SJCRH30 (cell line): ENCODE data around the gene ARPP19. TPM values are rescaled to one million over a fixed set of nuclear protein-coding genes. Genes with fewer than 3 reads are reported as not detected.
"Not testable (repeated sequence)": the region's sequence is repeated elsewhere in the genome, so short reads cannot be mapped to it uniquely, and the experiment has no call there.

Source experiments
- DNase-seq, 2 experiments: peaks; one replicate each; pipeline ENCODE4 v3.0.0-alpha.2; 2015 to 2020
- H3K27ac ChIP-seq: fragments of 250-450 bp; sonication (Bioruptor Pico); 2 replicates; pipeline ENCODE4 v1.5.1; 2020; ENCODE audit warnings: mild to moderate bottlenecking, moderate library complexity
- H3K27me3 ChIP-seq: fragments of 250-450 bp; sonication (Bioruptor Pico); 2 replicates; pipeline ENCODE4 v1.5.1; 2020; ENCODE audit warnings: mild to moderate bottlenecking, moderate library complexity
- H3K36me3 ChIP-seq: fragments of 250-450 bp; sonication (Bioruptor Pico); 2 replicates; pipeline ENCODE4 v1.5.1; 2020; ENCODE audit warnings: mild to moderate bottlenecking, moderate library complexity
- H3K4me1 ChIP-seq: fragments of 250-450 bp; sonication (Bioruptor Pico); 2 replicates; pipeline ENCODE4 v1.5.1; 2020; ENCODE audit warnings: mild to moderate bottlenecking, moderate library complexity
- H3K4me3 ChIP-seq: fragments of 250-450 bp; sonication (Bioruptor Pico); 2 replicates; pipeline ENCODE4 v1.5.1; 2020; ENCODE audit warnings: mild to moderate bottlenecking, moderate library complexity
- H3K9me3 ChIP-seq: fragments of 250-450 bp; sonication (Bioruptor Pico); replicated peaks from 2 replicates; pipeline ENCODE4 v1.5.1; 2020; ENCODE audit warnings: mild to moderate bottlenecking, moderate library complexity
- total RNA-seq: library from RNA; depleted of rRNA; stranded (reverse); fragments of >200 nt; shearing (Covaris generic); gene quantifications from 2 replicates; pipeline ENCODE4 v1.2.3, GENCODE V29; 2014

ARPP19 gene
- total RNA-seq, 1 experiment from 2014 or later = 96.1 TPM

- no peaks in the 10 kb centered on the region for H3K9me3 ChIP-seq
- no peaks in the 10 kb centered on the region for H3K27me3 ChIP-seq
- DNase-seq = no peak
- peaks cover 42% of the 10 kb centered on the region for H3K36me3 ChIP-seq
- H3K27ac ChIP-seq = no peak overlapping the region
- H3K4me3 ChIP-seq = no peak overlapping the region
- no peaks in the 10 kb centered on the region for H3K4me1 ChIP-seq
Measured at GRCh38 chr15:52559575-52559974, 9.3 kb downstream of the ARPP19 start.

DNA sequence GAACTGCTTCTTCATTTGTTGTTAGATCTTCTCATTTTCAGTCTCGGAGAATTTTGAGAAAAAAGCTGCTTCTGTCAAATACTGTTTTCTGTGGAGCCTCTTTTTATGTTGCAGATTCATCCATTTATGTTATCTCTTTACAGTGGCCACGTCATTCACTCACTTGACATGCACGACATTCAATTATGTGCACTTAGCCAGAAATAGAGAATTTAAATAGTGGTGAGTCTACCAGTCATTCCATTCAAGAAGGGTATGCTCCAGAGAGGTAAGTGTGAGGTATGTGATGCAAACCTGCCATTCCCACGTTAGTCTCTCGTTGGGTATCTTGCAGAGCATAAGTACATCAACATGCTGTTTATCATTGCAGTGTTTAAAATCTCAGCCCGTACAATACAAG, 9.8 kb downstream of the ARPP19 start:
- peaks cover 44% of the 10 kb centered on the region for H3K36me3 ChIP-seq
- H3K27ac ChIP-seq = no peak overlapping the region
- H3K9me3 ChIP-seq = no peaks in the 10 kb centered on the region
- H3K27me3 ChIP-seq = no peaks in the 10 kb centered on the region
- no peak overlapping the region for H3K4me3 ChIP-seq
- no peaks in the 10 kb centered on the region for H3K4me1 ChIP-seq
- DNase-seq = no peak

DNA sequence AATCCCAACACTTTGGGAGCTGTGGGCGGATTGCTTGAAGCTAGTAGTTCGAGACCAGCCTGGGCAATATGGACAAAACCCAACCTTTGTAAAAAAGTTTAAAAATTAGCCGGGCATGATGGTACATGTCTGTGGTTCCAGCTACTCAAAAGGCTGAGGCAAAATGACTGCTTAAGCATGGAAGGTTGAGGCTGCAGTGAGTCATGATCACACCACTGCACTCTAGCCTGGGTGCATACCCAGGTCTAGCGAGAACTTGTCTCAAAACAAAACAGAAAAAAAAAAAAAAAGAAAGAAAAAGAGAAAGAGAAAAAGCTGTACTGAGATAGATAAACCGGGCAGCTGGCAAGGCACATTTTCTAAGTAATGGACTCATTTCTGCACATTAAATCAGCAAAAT, 10.6 kb downstream of the ARPP19 start:
- no peak for DNase-seq
- Histone ChIP-seq H3K36me3 (peaks cover 44% of the 10 kb centered on the region), H3K4me1 (no peaks in the 10 kb centered on the region), H3K27ac (no peak overlapping the region), H3K27me3 (no peaks in the 10 kb centered on the region), H3K9me3 (no peaks in the 10 kb centered on the region), H3K4me3 (no peak overlapping the region)

GRCh38 chr15:52557274-52557641, 11.6 kb downstream of the ARPP19 start:
- H3K27me3 ChIP-seq = no peaks in the 10 kb centered on the region
- H3K9me3 ChIP-seq = no peaks in the 10 kb centered on the region
- H3K4me1 ChIP-seq = no peaks in the 10 kb centered on the region
- DNase-seq = no peak
- peaks cover 44% of the 10 kb centered on the region for H3K36me3 ChIP-seq
- H3K4me3 ChIP-seq = no peak overlapping the region
- H3K27ac ChIP-seq = no peak overlapping the region

- no peaks in the 10 kb centered on the region for H3K4me1 ChIP-seq
- H3K9me3 ChIP-seq = no peaks in the 10 kb centered on the region
- peaks cover 49% of the 10 kb centered on the region for H3K36me3 ChIP-seq
- H3K27ac ChIP-seq = no peak overlapping the region
- DNase-seq = no peak
- H3K27me3 ChIP-seq = no peaks in the 10 kb centered on the region
- no peak overlapping the region for H3K4me3 ChIP-seq
Measured at GRCh38 chr15:52556524-52557273, 12.1 kb downstream of the ARPP19 start.

DNA sequence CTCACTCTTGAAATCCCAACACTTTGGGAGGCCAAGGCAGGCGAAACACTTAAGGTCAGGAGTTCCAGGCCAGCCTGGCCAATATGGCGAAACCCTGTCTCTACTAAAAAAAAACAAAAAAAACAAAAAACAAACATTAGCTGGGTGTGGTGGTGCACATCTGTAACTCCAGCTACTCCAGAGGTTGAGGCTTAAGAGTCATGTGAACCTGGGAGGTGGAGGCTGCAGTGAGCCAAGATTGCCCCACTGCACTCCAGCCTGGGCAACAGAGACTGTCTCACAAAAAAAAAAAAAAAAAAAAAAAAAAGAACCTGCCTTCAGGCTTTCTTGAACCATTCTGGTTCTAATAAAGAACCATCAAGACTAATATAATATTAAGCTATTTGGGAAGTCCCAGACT, 16.5 kb downstream of the ARPP19 start:
- H3K4me1 ChIP-seq = no peaks in the 10 kb centered on the region
- H3K27me3 ChIP-seq = no peaks in the 10 kb centered on the region
- peaks cover 62% of the 10 kb centered on the region for H3K36me3 ChIP-seq
- H3K27ac ChIP-seq = no peak overlapping the region
- no peaks in the 10 kb centered on the region for H3K9me3 ChIP-seq
- DNase-seq = no peak
- no peak overlapping the region for H3K4me3 ChIP-seq

GRCh38 chr15:52551762-52552161, 17.1 kb downstream of the ARPP19 start:
- H3K9me3 ChIP-seq = no peaks in the 10 kb centered on the region
- no peaks in the 10 kb centered on the region for H3K27me3 ChIP-seq
- no peak overlapping the region for H3K4me3 ChIP-seq
- no peak for DNase-seq
- peaks cover 61% of the 10 kb centered on the region for H3K36me3 ChIP-seq
- no peak overlapping the region for H3K27ac ChIP-seq
- no peaks in the 10 kb centered on the region for H3K4me1 ChIP-seq

GRCh38 chr15:52551186-52551585, 17.6 kb downstream of the ARPP19 start:
- H3K9me3 ChIP-seq, H3K4me3 ChIP-seq, H3K27me3 ChIP-seq, H3K4me1 ChIP-seq, DNase-seq, H3K27ac ChIP-seq: not testable (repeated sequence)
- peaks cover 61% of the 10 kb centered on the region for H3K36me3 ChIP-seq

DNA sequence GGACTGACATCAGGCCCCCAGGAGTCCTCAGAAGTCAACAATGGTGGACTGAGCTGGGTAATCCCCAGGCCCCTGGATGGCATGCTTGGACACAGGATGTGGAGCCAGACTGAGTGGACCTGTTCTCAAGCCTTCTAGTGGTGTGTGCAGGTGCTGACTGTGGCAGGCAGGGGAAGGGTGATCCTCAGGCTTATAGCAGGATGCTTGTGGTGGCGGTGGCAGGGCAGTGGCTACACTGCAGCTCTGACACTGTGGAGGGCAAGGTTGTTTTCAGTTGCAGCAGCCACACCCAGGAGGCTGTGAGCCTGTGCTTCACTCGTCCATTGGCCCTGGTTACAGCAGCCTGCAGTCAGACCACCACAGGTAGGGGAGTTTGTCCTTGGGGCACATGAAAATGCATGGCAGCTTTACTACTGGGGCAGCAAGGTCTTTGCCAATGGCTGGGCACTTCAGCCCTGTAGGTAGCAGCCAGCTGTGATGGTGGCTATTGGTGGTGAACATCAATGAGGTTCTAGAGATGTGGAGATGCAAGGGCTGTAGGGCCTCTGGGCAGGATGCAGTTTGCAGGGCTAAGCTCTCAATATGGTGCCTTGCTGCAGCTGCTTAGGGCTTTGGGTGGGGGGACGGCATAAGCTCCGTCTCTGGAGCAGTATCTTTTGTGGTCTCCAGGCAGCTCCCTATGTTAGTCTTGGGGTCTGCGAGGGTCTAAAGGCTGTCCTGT, 22.6 kb downstream of the ARPP19 start:
- Histone ChIP-seq H3K4me3 (no peak overlapping the region), H3K27me3 (no peaks in the 10 kb centered on the region), H3K4me1 (no peaks in the 10 kb centered on the region; the same call in 1 of the 2 replicates), H3K9me3 (0 out of 2 replicates have a peak, but pooled peaks cover 2% of the 10 kb centered on the region), H3K36me3 (peaks cover 39% of the 10 kb centered on the region), H3K27ac (no peak overlapping the region)
- no peak for DNase-seq

- DNase-seq = no peak
- Histone ChIP-seq H3K27ac (no peak overlapping the region), H3K4me1 (no peaks in the 10 kb centered on the region; the same call in 1 of the 2 replicates), H3K4me3 (no peak overlapping the region), H3K36me3 (no peaks in the 10 kb centered on the region; the same call in 1 of the 2 replicates), H3K27me3 (no peaks in the 10 kb centered on the region), H3K9me3 (0 out of 2 replicates have a peak, but pooled peaks cover under 1% of the 10 kb centered on the region)
Measured at GRCh38 chr15:52540374-52541012, 28.3 kb downstream of the ARPP19 start.

- Histone ChIP-seq H3K36me3 (no peaks in the 10 kb centered on the region), H3K27ac (no peak overlapping the region), H3K4me1 (no peaks in the 10 kb centered on the region; the same call in 1 of the 2 replicates), H3K9me3 (no peaks in the 10 kb centered on the region), H3K4me3 (no peak overlapping the region), H3K27me3 (no peaks in the 10 kb centered on the region)
- no peak for DNase-seq
Measured at GRCh38 chr15:52537459-52537858, 31.4 kb downstream of the ARPP19 start.

DNA sequence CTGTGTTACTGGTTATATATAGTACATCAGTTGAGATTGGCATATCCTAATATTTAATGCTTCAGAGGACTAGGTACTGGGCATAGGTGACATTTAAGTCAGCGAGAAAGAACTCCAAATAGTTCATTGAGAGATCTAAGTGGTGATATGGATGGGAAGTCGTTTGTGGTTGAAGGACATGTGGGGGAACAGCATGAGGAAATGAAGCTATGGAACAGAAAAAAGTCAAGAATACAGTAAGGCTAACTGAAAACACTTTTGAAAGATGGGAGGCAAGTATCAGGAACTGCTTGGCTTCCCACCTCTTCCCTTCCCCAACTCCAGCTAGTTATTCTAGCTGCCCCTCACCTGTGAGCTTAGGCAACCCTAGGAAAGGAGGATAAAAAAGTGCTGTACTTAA, 36.4 kb downstream of the ARPP19 start:
- H3K4me1 ChIP-seq = peaks cover 4% of the 10 kb centered on the region
- no peaks in the 10 kb centered on the region for H3K9me3 ChIP-seq
- no peak overlapping the region for H3K4me3 ChIP-seq
- no peaks in the 10 kb centered on the region for H3K36me3 ChIP-seq
- DNase-seq = no peak
- H3K27me3 ChIP-seq = no peaks in the 10 kb centered on the region
- H3K27ac ChIP-seq = no peak overlapping the region

- H3K4me3 ChIP-seq = no peak overlapping the region
- H3K9me3 ChIP-seq = no peaks in the 10 kb centered on the region
Measured at GRCh38 chr15:52529940-52530339, 38.9 kb downstream of the ARPP19 start.

DNA sequence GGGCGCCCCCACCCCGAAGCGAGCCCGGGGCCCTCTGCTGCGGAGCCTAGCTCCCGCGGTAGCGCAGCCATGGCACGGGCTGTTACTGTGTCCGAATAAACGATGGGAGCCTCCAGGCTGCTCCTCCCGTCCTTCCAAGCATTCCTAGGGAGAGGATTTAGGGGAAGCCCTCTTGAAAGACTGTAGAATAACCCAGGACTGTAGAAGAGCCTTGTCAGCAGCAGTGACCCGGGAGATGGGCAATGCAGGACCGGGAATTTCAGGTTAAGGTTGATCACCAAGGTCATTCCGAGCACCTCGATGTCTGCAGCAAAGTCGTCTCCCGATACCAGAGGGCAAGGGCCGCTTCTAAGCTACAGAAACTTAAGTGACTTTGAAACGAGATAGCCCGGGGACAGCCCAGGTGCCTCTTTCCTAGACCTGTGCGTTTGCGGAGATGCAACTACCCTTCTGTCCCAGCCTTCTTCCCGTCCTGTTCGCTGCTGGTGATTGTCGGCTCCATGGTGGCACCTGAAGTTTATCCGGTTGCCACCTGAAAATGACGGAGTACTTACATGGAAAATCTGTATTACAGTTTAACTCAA, 39.4 kb downstream of the ARPP19 start:
- Histone ChIP-seq H3K4me1 (peaks cover 6% of the 10 kb centered on the region), H3K36me3 (no peaks in the 10 kb centered on the region), H3K27me3 (no peaks in the 10 kb centered on the region), H3K4me3 (peak overlapping the region; percentile 91), H3K27ac (no peak overlapping the region), H3K9me3 (no peaks in the 10 kb centered on the region)
- DNase-seq = no peak

More at GRCh38 chr15:52529940-52530339, 38.9 kb downstream of the ARPP19 start:
- DNase-seq = no peak
- Histone ChIP-seq H3K27ac (no peak overlapping the region), H3K27me3 (no peaks in the 10 kb centered on the region), H3K36me3 (no peaks in the 10 kb centered on the region), H3K4me1 (peaks cover 6% of the 10 kb centered on the region)
